SK-N-SH (cell line): ENCODE data around the gene NKAP.

Experiments
- CHD2 ChIP-seq: fragments of 150-350 bp; IDR thresholded peaks from 2 replicates; pipeline ENCODE4 v1.6.1; 2018; ENCODE audit warnings: low read length; ENCODE audit not compliant: partially characterized antibody
- CTCF ChIP-seq: fragments of 200-600 bp; sonication (generic); IDR thresholded peaks from 2 replicates; pipeline ENCODE4 v1.6.1; 2017; ENCODE audit warnings: antibody characterized with exemption, mild to moderate bottlenecking, moderate library complexity
- FOSL2 ChIP-seq: IDR thresholded peaks from 2 replicates; pipeline ENCODE4 v1.4.0; 2012; ENCODE audit warnings: low read depth, mild to moderate bottlenecking, moderate library complexity, borderline replicate concordance
- GATA2 ChIP-seq: sonication (generic); formaldehyde crosslinking; IDR thresholded peaks from 2 replicates; pipeline ENCODE4 v1.5.0; 2020; ENCODE audit warnings: mild to moderate bottlenecking, missing genetic modification reagents
- REST ChIP-seq: IDR thresholded peaks from 2 replicates; pipeline ENCODE4 v1.6.1; 2012; ENCODE audit warnings: mild to moderate bottlenecking, low read depth, low read length, moderate library complexity
- SIN3A ChIP-seq: IDR thresholded peaks from 2 replicates; pipeline ENCODE4 v1.6.1; 2012; ENCODE audit warnings: low read depth, mild to moderate bottlenecking, low read length, moderate library complexity, borderline replicate concordance
- YY1 ChIP-seq: IDR thresholded peaks from 2 replicates; pipeline ENCODE4 v1.4.0; 2012; ENCODE audit warnings: low read depth, mild to moderate bottlenecking
- ZBTB33 ChIP-seq: IDR thresholded peaks from 2 replicates; pipeline ENCODE4 v1.4.0; 2012; ENCODE audit warnings: low read depth, borderline replicate concordance

DNA sequence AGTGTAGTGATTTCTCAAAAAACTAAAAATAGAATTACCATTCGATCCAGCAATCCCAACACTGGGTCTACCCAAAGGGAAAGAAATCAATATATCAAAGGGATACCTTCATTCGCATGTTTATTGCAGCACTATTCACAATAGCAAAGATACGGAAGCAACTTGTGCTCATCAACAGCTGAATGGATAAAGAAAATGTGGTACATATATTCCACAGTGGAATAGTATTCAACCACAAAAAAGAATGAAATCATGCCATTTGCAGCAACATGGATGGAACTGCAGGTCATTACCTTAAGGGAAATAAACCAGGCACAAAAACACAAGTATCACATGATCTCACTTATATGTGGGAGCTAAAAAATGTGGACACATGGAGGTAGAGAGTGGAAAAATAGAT is 42.7 kb upstream of the NKAP start:
- TF ChIP-seq SIN3A: no peak
- no peak for TF ChIP-seq YY1
- TF ChIP-seq CTCF: no peak
- no peak for TF ChIP-seq FOSL2
- TF ChIP-seq REST: no peak
- no peak for TF ChIP-seq GATA2
- TF ChIP-seq CHD2: no peak
- no peak for TF ChIP-seq ZBTB33
